IMR-90 (cell line): ENCODE data around the gene FOXC2. TPM values are rescaled to one million over a fixed set of nuclear protein-coding genes. Genes with fewer than 3 reads are reported as not detected.

ENCODE experiments used
- ATAC-seq: fragments of 200-7000 bp; cut with Tn5 transposase; 2 replicates; pipeline ENCODE4 v1.9.1; 2020; ENCODE audit warnings: low read depth, mild to moderate bottlenecking, moderate library complexity
- BruUV-seq: library from RNA; stranded (reverse); fragments of 400-500 nt; replicated peaks from 2 replicates; lab custom pipeline; 2021; lab: Mats Ljungman, UMichigan
- CTCF ChIA-PET: fragments of 300-600 bp; formaldehyde crosslinking; extraction: SDS; loops from one replicate; lab custom pipeline; 2021; ENCODE audit warnings: antibody characterized with exemption; lab: Yijun Ruan, JAX
- POLR2A ChIA-PET: fragments of 300-600 bp; sonication (Branson Sonifier 250); formaldehyde crosslinking; loops from one replicate; lab custom pipeline; 2022; ENCODE audit warnings: antibody characterized with exemption; ENCODE audit not compliant: unreplicated experiment; lab: Charles Lee
- DNase-seq: peaks from one replicate; pipeline ENCODE4 v3.0.0; 2013
- H2AFZ ChIP-seq: replicated peaks from 2 replicates; pipeline ENCODE3; 2013; ENCODE audit warnings: low read length, mild to moderate bottlenecking; ENCODE audit not compliant: poor library complexity
- H2AK5ac ChIP-seq: 2 replicates; pipeline ENCODE4 v1.6.1; 2013; ENCODE audit warnings: low read depth, low read length, inconsistent platforms
- H2AK9ac ChIP-seq: replicated peaks from 2 replicates; pipeline ENCODE3; 2013; ENCODE audit warnings: mild to moderate bottlenecking, low read depth, low read length, moderate library complexity; ENCODE audit not compliant: poor library complexity
- H2BK120ac ChIP-seq: 2 replicates; pipeline ENCODE4 v1.6.1; 2013; ENCODE audit warnings: low read depth, low read length, inconsistent platforms
- H2BK15ac ChIP-seq: 3 replicates; pipeline ENCODE4 v1.6.1; 2013; ENCODE audit warnings: low read depth, low read length, inconsistent platforms
- H2BK20ac ChIP-seq: 2 replicates; pipeline ENCODE4 v1.6.1; 2013; ENCODE audit warnings: low read depth, mild to moderate bottlenecking, inconsistent platforms, low read length, moderate library complexity
- H2BK5ac ChIP-seq: 2 replicates; pipeline ENCODE4 v1.6.1; 2013; ENCODE audit warnings: mild to moderate bottlenecking, low read depth, low read length, inconsistent platforms; ENCODE audit not compliant: poor library complexity, severe bottlenecking
- H3K14ac ChIP-seq: replicated peaks from 2 replicates; pipeline ENCODE4 v1.6.1; 2013; ENCODE audit warnings: low read depth, low read length, inconsistent platforms
- H3K18ac ChIP-seq: 2 replicates; pipeline ENCODE4 v1.6.1; 2013; ENCODE audit warnings: low read depth, low read length, control low read depth
- H3K23ac ChIP-seq: 2 replicates; pipeline ENCODE4 v1.6.1; 2013; ENCODE audit warnings: low read depth, low read length, inconsistent platforms
- H3K27ac ChIP-seq: 2 replicates; pipeline ENCODE4 v1.5.1; 2013; ENCODE audit warnings: mild to moderate bottlenecking, control low read depth, low read length; ENCODE audit not compliant: insufficient read depth
- H3K27me3 ChIP-seq: 2 replicates; pipeline ENCODE4 v1.6.1; 2013; ENCODE audit warnings: low read length; ENCODE audit not compliant: control insufficient read depth, insufficient read depth
- H3K36me3 ChIP-seq: 2 replicates; pipeline ENCODE4 v1.6.1; 2013; ENCODE audit warnings: low read length, mixed read lengths; ENCODE audit not compliant: control insufficient read depth, insufficient read depth
- H3K4ac ChIP-seq: 2 replicates; pipeline ENCODE4 v1.6.1; 2013; ENCODE audit warnings: low read depth, low read length, inconsistent platforms
- H3K4me1 ChIP-seq: 2 replicates; pipeline ENCODE4 v1.6.1; 2013; ENCODE audit warnings: low read length, mixed read lengths; ENCODE audit not compliant: control insufficient read depth, insufficient read depth
- H3K4me2 ChIP-seq: 2 replicates; pipeline ENCODE4 v1.6.1; 2013; ENCODE audit warnings: low read depth, mild to moderate bottlenecking, control low read depth, low read length, moderate library complexity
- H3K4me3 ChIP-seq: 2 replicates; pipeline ENCODE4 v1.5.1; 2013; ENCODE audit warnings: low read depth, mild to moderate bottlenecking, control low read depth, low read length, moderate library complexity; ENCODE audit not compliant: insufficient read depth
- H3K56ac ChIP-seq: 2 replicates; pipeline ENCODE4 v1.6.1; 2013; ENCODE audit warnings: low read length, inconsistent platforms; ENCODE audit not compliant: insufficient read depth; ENCODE audit errors: extremely low read depth
- H3K79me1 ChIP-seq, 2 experiments: 2 replicates each; pipeline ENCODE4 v1.6.1; 2013; ENCODE audit warnings: low read length in 2 of 2, inconsistent platforms in 1 of 2, low read depth in 1 of 2
- H3K9ac ChIP-seq: 2 replicates; pipeline ENCODE4 v1.6.1; 2013; ENCODE audit warnings: low read depth, low read length, control low read depth
- H3K9me1 ChIP-seq: 2 replicates; pipeline ENCODE4 v1.6.1; 2013; ENCODE audit warnings: low read length, inconsistent platforms; ENCODE audit not compliant: insufficient read depth
- H3K9me3 ChIP-seq: 2 replicates; pipeline ENCODE4 v1.6.1; 2013; ENCODE audit warnings: low read length; ENCODE audit not compliant: control insufficient read depth, insufficient read depth
- H4K20me1 ChIP-seq: 2 replicates; pipeline ENCODE4 v1.6.1; 2013; ENCODE audit warnings: low read length, inconsistent platforms; ENCODE audit not compliant: insufficient read depth
- H4K5ac ChIP-seq: 2 replicates; pipeline ENCODE4 v1.6.1; 2013; ENCODE audit warnings: mild to moderate bottlenecking, low read depth, low read length, control low read depth
- H4K8ac ChIP-seq, 2 experiments: 2 replicates each; pipeline ENCODE4 v1.6.1; 2013; ENCODE audit warnings: low read depth in 2 of 2, low read length in 2 of 2, control low read depth in 1 of 2, inconsistent platforms in 1 of 2
- H4K91ac ChIP-seq: 2 replicates; pipeline ENCODE4 v1.6.1; 2013; ENCODE audit warnings: low read depth, low read length, inconsistent platforms; ENCODE audit not compliant: insufficient read depth
- BHLHE40 ChIP-seq: fragments of 150-350 bp; IDR thresholded peaks from 2 replicates; pipeline ENCODE4 v1.6.1; 2016; ENCODE audit warnings: mild to moderate bottlenecking, low read depth, low read length
- CEBPB ChIP-seq: IDR thresholded peaks from 2 replicates; pipeline ENCODE4 v1.6.1; 2012; ENCODE audit warnings: low read depth, low read length, improper control_type of control experiment
- CHD1 ChIP-seq: IDR thresholded peaks from 2 replicates; pipeline ENCODE4 v1.6.1; 2012; ENCODE audit warnings: low read depth, low read length, improper control_type of control experiment
- CTCF ChIP-seq: conservative IDR thresholded peaks from 2 replicates; pipeline ENCODE4 v1.5.1; 2012; ENCODE audit warnings: mild to moderate bottlenecking, low read depth, low read length, improper control_type of control experiment
- FOS ChIP-seq: fragments of 150-350 bp; IDR thresholded peaks from 2 replicates; pipeline ENCODE4 v1.6.1; 2016; ENCODE audit warnings: low read depth, low read length
- MAFK ChIP-seq: IDR thresholded peaks from 2 replicates; pipeline ENCODE4 v1.6.1; 2012; ENCODE audit warnings: low read depth, low read length, improper control_type of control experiment
- MAZ ChIP-seq: IDR thresholded peaks from 2 replicates; pipeline ENCODE4 v1.6.1; 2012; ENCODE audit warnings: low read depth, mild to moderate bottlenecking, low read length, improper control_type of control experiment, moderate library complexity, borderline replicate concordance
- MXI1 ChIP-seq: IDR thresholded peaks from 2 replicates; pipeline ENCODE4 v1.6.1; 2012; ENCODE audit warnings: low read depth, mild to moderate bottlenecking, low read length, moderate library complexity, borderline replicate concordance
- NFE2L2 ChIP-seq: fragments of 150-350 bp; IDR thresholded peaks from 2 replicates; pipeline ENCODE4 v1.6.1; 2016; ENCODE audit warnings: low read depth, mild to moderate bottlenecking, low read length
- RCOR1 ChIP-seq: IDR thresholded peaks from 2 replicates; pipeline ENCODE4 v1.6.1; 2012; ENCODE audit warnings: mild to moderate bottlenecking, low read length, improper control_type of control experiment; ENCODE audit not compliant: insufficient replicate concordance
- RFX5 ChIP-seq: IDR thresholded peaks from 2 replicates; pipeline ENCODE4 v1.8.0; 2012; ENCODE audit warnings: low read depth, mild to moderate bottlenecking, low read length, moderate library complexity
- SMC3 ChIP-seq: fragments of 150-350 bp; IDR thresholded peaks from 2 replicates; pipeline ENCODE4 v1.6.1; 2016; ENCODE audit warnings: low read depth, mild to moderate bottlenecking, antibody characterized with exemption, low read length, moderate library complexity
- WGBS, 2 experiments: methylation state at CpG; one replicate each; pipeline versions ENCODE4 v1.1.5 to v1.1.7; 2013; ENCODE audit warnings: missing lambda C conversion rate in 2 of 2; ENCODE audit not compliant: insufficient read length in 1 of 2; ENCODE audit errors: extremely low coverage in 2 of 2; 5-methylcytosine and 5-hydroxymethylcytosine counted together
- dilution Hi-C: fragments of 300-500 bp; cut with HindIII; formaldehyde crosslinking; loops from one replicate; pipeline ENCODE4 v1.14.3; 2018; ENCODE audit warnings: low sequenced_read_pairs; ENCODE audit not compliant: unreplicated experiment
- in situ Hi-C: fragments of 300-500 bp; cut with MboI; formaldehyde crosslinking; loops from 3 replicates; pipeline ENCODE4 v1.14.3; 2019; ENCODE audit warnings: low sequenced_read_pairs, inconsistent platforms, mixed read lengths
- intact Hi-C: fragments of 100-400 bp; cut with micrococcal nuclease; formaldehyde crosslinking; loops from 2 replicates; pipeline ENCODE4 v1.10.0; 2022
- polyA plus RNA-seq, 3 experiments: library from polyadenylated mRNA; depleted of rRNA; stranded (reverse); fragments of >200 nt; gene quantifications; 2 replicates each; pipeline ENCODE4 v1.2.3, GENCODE V29; 2012; ENCODE audit warnings: low replicate concordance in 1 of 3
- total RNA-seq: library from RNA; depleted of rRNA; stranded (reverse); fragments of >200 nt; gene quantifications from 2 replicates; pipeline ENCODE4 v1.2.3, GENCODE V29; 2012

FOXC2 gene
- total and polyA plus RNA-seq, 2 of the 4 experiments (the other 2 are of a cell fraction), result 0.90 to 6.4 TPM

DNA sequence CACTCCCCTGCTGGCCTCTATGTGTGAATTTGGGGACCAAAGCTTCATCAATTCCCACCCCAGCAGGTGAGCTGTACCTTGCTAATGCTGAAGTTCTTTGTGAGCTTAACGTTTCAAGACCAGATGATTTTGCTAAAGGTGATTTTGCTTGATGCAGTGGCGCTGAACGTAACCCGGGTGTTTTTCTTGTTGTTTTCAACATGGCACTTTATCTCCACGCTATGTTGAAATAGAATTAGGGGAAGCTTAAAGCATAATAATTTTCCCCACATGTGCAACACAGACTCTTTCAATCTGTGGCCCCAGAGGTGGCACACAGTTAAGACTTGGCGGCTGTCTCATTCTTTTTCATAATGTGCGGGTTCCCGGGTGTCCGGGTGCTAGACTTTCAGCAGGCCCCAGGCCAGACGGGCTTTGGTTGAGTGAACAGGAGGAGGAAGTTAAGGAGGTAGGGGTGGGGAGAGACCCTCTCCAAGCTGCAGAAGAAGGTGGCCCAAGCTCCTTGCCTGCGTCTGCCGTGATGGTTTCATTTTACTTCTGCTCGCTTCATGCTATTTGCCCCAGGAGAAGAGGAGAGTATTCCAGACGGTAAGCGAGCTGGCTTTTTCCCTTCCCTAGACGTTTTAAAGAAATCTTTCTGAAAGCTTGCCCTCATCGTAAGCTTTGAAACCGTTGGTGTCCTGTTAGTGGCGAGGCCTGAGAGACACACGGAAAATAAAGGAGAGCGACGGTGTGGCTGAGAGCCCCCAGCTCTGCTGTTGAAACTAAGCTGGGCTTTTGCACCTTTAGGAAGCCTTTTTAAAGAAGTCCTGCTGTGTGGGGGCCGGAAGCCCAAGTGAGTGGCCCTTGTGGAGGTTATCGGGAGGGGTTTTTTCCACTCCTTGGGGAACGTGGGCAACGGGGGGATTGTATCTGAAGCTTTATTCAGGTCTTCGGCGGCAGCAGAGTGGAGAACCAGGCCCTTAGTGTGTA is 4.2 kb downstream of the FOXC2 start (continued):
- TF ChIP-seq MAZ (no peak), CHD1 (no peak), SMC3 (no peak)

DNA sequence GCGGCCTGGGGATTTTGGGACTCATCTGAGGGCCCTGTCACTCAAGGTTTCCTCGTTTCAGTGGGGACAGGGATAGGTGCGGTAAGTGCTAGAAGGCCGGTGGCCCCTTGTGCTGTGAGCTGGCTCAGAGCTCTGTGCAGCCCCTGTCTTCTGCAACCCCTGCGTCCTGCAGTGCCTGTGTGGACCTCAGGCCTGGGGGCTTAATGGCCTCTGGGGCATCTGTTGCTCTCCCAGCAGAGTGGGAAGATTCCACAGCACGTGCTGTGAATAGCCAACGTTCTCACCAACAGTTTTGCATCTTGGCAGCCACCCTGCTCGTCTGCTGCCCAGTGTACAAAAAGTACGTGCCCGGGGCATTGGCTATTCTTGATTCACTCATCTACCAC is 4.9 kb downstream of the FOXC2 start:
- no peaks in the 10 kb centered on the region for H3K27me3 ChIP-seq
- no peak overlapping the region for H2AK9ac ChIP-seq
- peak overlapping the region; percentile 40; the same call in 1 of the 2 replicates for H3K23ac ChIP-seq
- dilution Hi-C loops, result no loop called here
- peaks cover 20 to 51% of the 10 kb centered on the region in 2 experiments for H3K79me1 ChIP-seq
- no peak overlapping the region; a peak in 1 of 4 replicates for H4K8ac ChIP-seq
- H2BK15ac ChIP-seq, result no peak overlapping the region
- no peak overlapping the region for H3K27ac ChIP-seq
- H3K4ac ChIP-seq, result peak overlapping the region; percentile 51
- no peak for DNase-seq
- H4K5ac ChIP-seq, result no peak overlapping the region
- H4K91ac ChIP-seq, result no peak overlapping the region
- ChIA-PET CTCF (interaction anchor here (1.8 kb wide), 1 partner anchor 491 kb away, joined by 5 read pairs; no protein-coding TSS in a partner anchor), POLR2A (no interaction called here)
- no peak overlapping the region for H2BK5ac ChIP-seq
- intact Hi-C loops, result no loop called here
- H4K20me1 ChIP-seq, result 0 out of 2 replicates have a peak, but pooled peaks cover 7% of the 10 kb centered on the region
- no peak for ATAC-seq
- no peak overlapping the region for H3K4me3 ChIP-seq
- in situ Hi-C loops, result no loop called here
- H3K4me2 ChIP-seq, result no peak overlapping the region
- 98% methylated on average over 6 of the region's 10 CpGs; no CpG with 5 or more reads in 1 of the 2 experiments for WGBS, 2 experiments
- no peak overlapping the region for H3K18ac ChIP-seq
- H3K56ac ChIP-seq, result no peak overlapping the region
- H3K14ac ChIP-seq, result 0 out of 2 replicates have a peak overlapping the region, but pooled peaks have one; percentile 8
- H3K9me3 ChIP-seq, result no peaks in the 10 kb centered on the region
- H2AK5ac ChIP-seq, result peak overlapping the region; percentile 35
- H3K9me1 ChIP-seq, result peaks cover 12% of the 10 kb centered on the region
- no peak overlapping the region for H2AFZ ChIP-seq
- no TSS peak for BruUV-seq
- no peak overlapping the region for H3K9ac ChIP-seq
- no peaks in the 10 kb centered on the region for H3K36me3 ChIP-seq
- H2BK20ac ChIP-seq, result no peak overlapping the region
- no peak overlapping the region for H2BK120ac ChIP-seq
- H3K4me1 ChIP-seq, result peaks cover 10% of the 10 kb centered on the region
- no peak for TF ChIP-seq RFX5
- TF ChIP-seq CEBPB, result no peak
- no peak for TF ChIP-seq FOS
- TF ChIP-seq MXI1, result no peak
- no peak for TF ChIP-seq NFE2L2
- TF ChIP-seq BHLHE40, result no peak
- no peak for TF ChIP-seq RCOR1
- TF ChIP-seq MAFK, result no peak
- no peak for TF ChIP-seq MAZ
- TF ChIP-seq CTCF, result no peak
- no peak for TF ChIP-seq SMC3
- TF ChIP-seq CHD1, result no peak
